ENCODE results near the gene GALNT9.
A peak's percentile ranks its signal among the peaks of the same experiment; 100 is the strongest.
"Not testable (repeated sequence)": the region's sequence is repeated elsewhere in the genome, so short reads cannot be mapped to it uniquely, and the experiment has no call there.

Gene GALNT9

GRCh38 chr12:132358241-132359225 is 29.1 kb upstream of the GALNT9 start:
- DNase-seq (ENCODE audit: low spot score): not testable (repeated sequence)

GRCh38 chr12:132357623-132358186 is 28.3 kb upstream of the GALNT9 start:
- no peak for DNase-seq (ENCODE audit: low spot score)

- peak; percentile 91 for DNase-seq (ENCODE audit: low spot score)
Observed at GRCh38 chr12:132356691-132357622, 27.6 kb upstream of the GALNT9 start.

GRCh38 chr12:132355742-132356681 is 26.6 kb upstream of the GALNT9 start:
- no peak for DNase-seq (ENCODE audit: low spot score)

GRCh38 chr12:132354982-132355680 is 25.7 kb upstream of the GALNT9 start:
- DNase-seq (ENCODE audit: low spot score): no peak

- DNase-seq (ENCODE audit: low spot score): no peak
Observed at GRCh38 chr12:132354211-132354981, 25.0 kb upstream of the GALNT9 start.

- no peak for DNase-seq (ENCODE audit: low spot score)
Observed at GRCh38 chr12:132353811-132354210, 24.4 kb upstream of the GALNT9 start.

- no peak for DNase-seq (ENCODE audit: low spot score)
Observed at GRCh38 chr12:132352896-132353800, 23.8 kb upstream of the GALNT9 start.

- no peak for DNase-seq (ENCODE audit: low spot score)
Observed at GRCh38 chr12:132351751-132352495, 22.5 kb upstream of the GALNT9 start.

GRCh38 chr12:132349501-132350131 is 20.2 kb upstream of the GALNT9 start:
- DNase-seq (ENCODE audit: low spot score): no peak

GRCh38 chr12:132348176-132348575 is 18.8 kb upstream of the GALNT9 start:
- no peak for DNase-seq (ENCODE audit: low spot score)

GRCh38 chr12:132347176-132347855 is 17.9 kb upstream of the GALNT9 start:
- DNase-seq (ENCODE audit: low spot score): no peak

GRCh38 chr12:132346471-132347175 is 17.2 kb upstream of the GALNT9 start:
- DNase-seq (ENCODE audit: low spot score): no peak

- no peak for DNase-seq (ENCODE audit: low spot score)
Observed at GRCh38 chr12:132345561-132346200, 16.3 kb upstream of the GALNT9 start.

- DNase-seq (ENCODE audit: low spot score): no peak
Observed at GRCh38 chr12:132345126-132345525, 15.7 kb upstream of the GALNT9 start.

- no peak for DNase-seq (ENCODE audit: low spot score)
Observed at GRCh38 chr12:132344601-132345000, 15.2 kb upstream of the GALNT9 start.
